Muscle of leg (tissue), 11 donors: ENCODE measurements around the gene SLC4A5. TPM values are rescaled to one million over a fixed set of nuclear protein-coding genes. Genes with fewer than 3 reads are reported as not detected.
A peak's percentile ranks its signal among the peaks of the same experiment; 100 is the strongest.

Source experiments
- DNase-seq: peaks from one replicate; pipeline ENCODE4 v3.0.0; 2013
- H3K27ac ChIP-seq: one replicate; pipeline ENCODE4 v1.5.1; 2013; ENCODE audit warnings: mild to moderate bottlenecking, low read length, control low read depth
- H3K27me3 ChIP-seq: one replicate; pipeline ENCODE4 v1.6.1; 2013; ENCODE audit warnings: low read length; ENCODE audit not compliant: control insufficient read depth, insufficient read depth
- H3K36me3 ChIP-seq: one replicate; pipeline ENCODE4 v1.6.1; 2013; ENCODE audit warnings: low read length; ENCODE audit not compliant: control insufficient read depth, insufficient read depth
- H3K4me1 ChIP-seq: one replicate; pipeline ENCODE4 v1.6.1; 2013; ENCODE audit warnings: low read length; ENCODE audit not compliant: control insufficient read depth, insufficient read depth
- H3K4me3 ChIP-seq: one replicate; pipeline ENCODE4 v1.5.1; 2013; ENCODE audit warnings: low read length, control low read depth
- H3K9me3 ChIP-seq: replicated peaks from 2 replicates; pipeline ENCODE4 v1.6.1; 2013; ENCODE audit warnings: low read depth, low read length; ENCODE audit not compliant: control insufficient read depth
- WGBS: methylation state at CpG from one replicate; pipeline ENCODE4 v1.1.5; 2013; ENCODE audit warnings: missing lambda C conversion rate; ENCODE audit not compliant: insufficient coverage; 5-methylcytosine and 5-hydroxymethylcytosine counted together
- polyA plus RNA-seq, 8 donors: library from polyadenylated mRNA; unstranded; fragments of 120-200 nt; gene quantifications; one replicate each; pipeline versions ENCODE4 v1.2.1 to v1.2.3, GENCODE V29; 2013; ENCODE audit warnings: inconsistent platforms in 1 of 8, low replicate concordance in 1 of 8; ENCODE audit not compliant: insufficient read length in 8 of 8, insufficient read depth in 1 of 8
- total RNA-seq: library from RNA; stranded (reverse); fragments of 120-200 nt; gene quantifications from one replicate; pipeline ENCODE4 v1.2.4, GENCODE V29; 2013

The SLC4A5 gene
- total and polyA plus RNA-seq, 9 donors = 1.2 to 2.2 (median 1.6) TPM

DNA sequence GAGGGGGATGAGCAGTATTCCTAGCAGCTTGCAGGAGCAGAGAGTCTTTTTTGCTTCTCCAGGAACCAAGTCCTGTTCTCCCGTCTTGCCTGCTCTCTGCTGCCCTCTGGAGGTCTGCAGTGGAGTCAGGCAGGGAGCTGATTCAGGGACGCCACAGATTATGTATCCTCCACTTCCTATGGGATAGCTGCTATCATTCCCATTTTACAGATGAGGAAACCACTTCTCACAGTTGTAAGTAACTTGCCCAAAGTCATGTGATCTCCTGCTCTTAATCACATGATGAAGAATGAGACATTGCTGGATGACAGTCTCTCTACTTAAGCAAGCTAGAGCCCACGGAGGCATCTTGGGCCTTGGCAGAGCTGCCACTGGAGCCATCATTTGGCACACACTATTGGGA is 8.3 kb downstream of the SLC4A5 start:
- Histone ChIP-seq H3K9me3 (no peaks in the 10 kb centered on the region), H3K4me3 (no peak overlapping the region), H3K4me1 (no peaks in the 10 kb centered on the region), H3K27me3 (no peaks in the 10 kb centered on the region), H3K36me3 (peaks cover 16% of the 10 kb centered on the region), H3K27ac (no peak overlapping the region)
- 0% methylated on average over 2 of the region's 3 CpGs for WGBS
- peak; percentile 84 for DNase-seq

DNA sequence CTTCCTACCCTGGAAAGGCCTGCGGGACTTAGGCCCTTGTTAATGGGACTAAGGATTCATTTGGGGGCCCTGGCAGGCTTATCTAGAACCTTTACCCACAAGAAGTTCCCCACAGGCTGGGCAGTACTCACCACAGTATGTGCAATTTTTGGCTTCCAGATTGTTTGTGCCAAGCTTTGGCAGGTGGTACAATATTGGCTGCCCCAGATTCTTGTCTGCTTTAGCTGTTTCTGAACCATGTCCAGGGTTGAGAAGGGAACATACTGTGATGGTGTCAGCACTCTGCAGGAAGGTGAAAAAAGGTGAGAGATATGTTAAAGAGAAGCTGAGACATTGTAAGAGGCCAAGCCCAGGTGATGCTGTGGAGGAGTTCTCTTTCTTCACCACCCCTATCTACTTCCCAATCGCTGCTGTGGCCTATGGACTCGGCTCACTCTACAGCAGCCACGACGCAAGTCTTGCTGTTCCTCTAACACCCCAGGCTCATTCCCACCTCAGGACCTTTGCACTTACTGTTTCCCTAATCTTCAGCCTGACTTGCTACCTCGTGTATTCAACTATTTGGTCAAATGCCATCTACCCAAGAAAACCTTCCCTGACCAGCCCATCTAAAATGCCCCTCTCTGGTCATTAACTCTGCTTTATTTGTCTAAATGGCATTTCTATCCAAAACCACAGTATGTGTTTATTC is 9.2 kb downstream of the SLC4A5 start:
- Histone ChIP-seq H3K9me3 (no peaks in the 10 kb centered on the region), H3K27me3 (no peaks in the 10 kb centered on the region), H3K4me3 (no peak overlapping the region), H3K36me3 (peaks cover 16% of the 10 kb centered on the region), H3K4me1 (no peaks in the 10 kb centered on the region), H3K27ac (no peak overlapping the region)
- DNase-seq = no peak
- 94% methylated on average over 5 of the region's 6 CpGs for WGBS

DNA sequence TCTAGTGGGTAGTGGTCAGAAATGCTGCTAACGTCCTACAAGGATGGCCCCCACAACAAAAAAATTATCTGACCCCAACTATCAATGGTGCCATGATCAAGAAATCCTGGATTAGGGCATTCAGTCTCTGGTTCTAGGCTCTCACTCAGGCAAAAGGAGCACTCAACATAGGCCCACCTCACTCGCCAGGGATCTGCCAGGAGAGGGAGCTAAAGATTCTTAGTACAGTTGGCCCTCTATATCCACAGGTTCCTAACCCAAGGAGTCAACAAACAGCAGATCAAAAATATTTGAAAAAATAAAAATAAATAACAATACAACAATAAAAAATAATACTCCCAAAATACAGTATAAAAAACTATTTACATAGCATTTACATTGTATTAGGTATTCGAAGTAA is 10.0 kb downstream of the SLC4A5 start:
- no peaks in the 10 kb centered on the region for H3K4me1 ChIP-seq
- no peak overlapping the region for H3K27ac ChIP-seq
- no peaks in the 10 kb centered on the region for H3K9me3 ChIP-seq
- H3K27me3 ChIP-seq = no peaks in the 10 kb centered on the region
- H3K4me3 ChIP-seq = no peak overlapping the region
- H3K36me3 ChIP-seq = peaks cover 16% of the 10 kb centered on the region
- WGBS = no CpG with 5 or more reads among the region's 3 CpGs
- peak; percentile 24 for DNase-seq

DNA sequence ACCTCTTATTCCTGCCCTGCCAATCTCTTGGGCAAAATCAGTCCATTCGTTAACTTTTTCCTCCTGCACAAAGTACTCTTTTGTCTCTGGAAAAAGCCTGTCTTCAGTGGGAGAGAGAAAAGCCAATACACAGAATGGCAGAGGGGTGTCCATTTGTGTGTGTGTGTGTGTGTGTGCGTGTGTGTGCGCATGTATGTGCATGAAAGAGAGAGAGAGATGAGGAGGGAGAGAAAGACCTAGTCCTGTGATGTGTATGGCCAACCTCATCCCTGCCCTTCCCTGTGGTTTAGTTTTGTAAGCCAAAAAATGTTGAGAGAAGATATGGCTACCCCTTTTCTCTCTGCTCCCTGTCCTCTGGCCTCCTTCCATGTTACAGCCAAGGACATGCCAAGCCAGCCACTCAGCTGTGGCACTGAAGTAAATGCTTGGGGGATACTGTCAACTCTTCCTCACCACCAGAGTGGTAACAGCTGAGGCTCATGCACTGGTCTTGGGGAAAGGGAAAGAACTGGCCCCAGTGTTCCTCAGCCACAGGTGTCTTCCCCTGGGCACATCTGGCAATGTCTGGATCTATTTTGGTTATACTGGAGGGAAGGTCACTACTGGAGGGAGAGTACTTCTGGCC is 10.6 kb downstream of the SLC4A5 start:
- WGBS = 100% methylated on average over 2 of the region's 3 CpGs
- Histone ChIP-seq H3K36me3 (peaks cover 16% of the 10 kb centered on the region), H3K27me3 (no peaks in the 10 kb centered on the region), H3K27ac (no peak overlapping the region), H3K9me3 (no peaks in the 10 kb centered on the region), H3K4me3 (no peak overlapping the region), H3K4me1 (no peaks in the 10 kb centered on the region)
- DNase-seq = no peak

DNA sequence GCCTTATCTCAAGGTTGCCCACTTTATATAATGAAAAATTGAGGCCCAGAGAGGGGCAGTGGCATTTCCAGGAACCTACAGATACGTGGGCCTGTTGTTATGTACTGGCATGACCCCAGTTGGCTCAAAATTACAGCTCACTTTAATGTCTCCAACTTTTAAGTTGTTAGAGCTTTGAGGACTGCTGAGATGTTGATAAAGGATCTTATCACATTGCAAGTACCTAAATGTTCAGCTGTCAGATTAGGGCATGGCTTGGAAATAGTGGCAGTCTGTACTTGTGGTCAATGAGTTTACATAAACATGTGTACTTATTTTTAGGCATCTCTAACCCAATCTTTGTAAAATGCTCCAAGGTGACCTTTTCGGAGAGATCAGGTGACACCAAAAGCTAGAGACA is 14.6 kb downstream of the SLC4A5 start:
- H3K27me3 ChIP-seq = no peaks in the 10 kb centered on the region
- H3K9me3 ChIP-seq = no peaks in the 10 kb centered on the region
- H3K27ac ChIP-seq = no peak overlapping the region
- WGBS = 83% methylated on average over 1 of the region's 2 CpGs
- DNase-seq = no peak
- H3K4me1 ChIP-seq = no peaks in the 10 kb centered on the region
- H3K4me3 ChIP-seq = no peak overlapping the region
- peaks cover 15% of the 10 kb centered on the region for H3K36me3 ChIP-seq

DNA sequence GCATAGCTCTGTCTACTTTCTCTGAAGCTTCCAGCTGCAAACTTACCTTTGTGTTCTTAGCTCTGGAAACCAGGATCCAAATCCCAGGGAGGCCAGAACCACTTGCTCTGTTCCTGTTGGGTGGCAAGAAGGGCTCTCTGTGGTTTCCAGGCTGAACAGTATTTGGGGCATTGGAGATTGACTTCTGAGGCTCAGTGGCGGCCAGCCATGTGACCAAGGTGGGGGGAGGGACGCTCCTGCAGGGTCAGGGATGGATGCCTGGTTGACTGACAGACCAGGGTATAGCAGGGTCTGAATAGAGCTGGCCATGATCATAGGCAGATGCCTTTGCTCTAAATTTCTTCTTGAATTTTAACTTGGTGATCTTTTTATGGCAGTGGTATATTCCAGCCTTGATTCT is 15.1 kb downstream of the SLC4A5 start:
- Histone ChIP-seq H3K27me3 (no peaks in the 10 kb centered on the region), H3K4me3 (no peak overlapping the region), H3K27ac (no peak overlapping the region), H3K4me1 (no peaks in the 10 kb centered on the region), H3K9me3 (no peaks in the 10 kb centered on the region), H3K36me3 (peaks cover 13% of the 10 kb centered on the region)
- DNase-seq = no peak
- 50% methylated on average over 2 of the region's 2 CpGs for WGBS

DNA sequence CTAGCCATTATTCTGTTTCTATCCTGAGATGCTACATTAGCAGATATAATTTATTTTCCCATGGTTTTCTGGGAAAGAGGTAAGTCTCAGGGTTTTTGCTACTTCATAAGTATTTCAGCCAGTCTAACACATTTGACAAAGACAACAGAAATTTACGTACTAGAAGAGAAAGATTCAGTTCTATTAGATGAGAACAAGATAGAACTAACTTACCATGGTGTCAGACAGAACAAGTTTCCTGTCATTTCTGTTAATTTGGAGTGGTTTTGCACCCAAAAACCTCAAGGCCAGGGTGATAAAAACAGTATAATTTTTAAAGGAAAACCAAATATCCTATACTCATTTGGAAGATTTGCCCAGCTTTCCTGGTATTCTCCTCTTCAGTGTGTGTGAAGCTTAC is 15.6 kb downstream of the SLC4A5 start:
- no CpG with 5 or more reads among the region's 1 CpG for WGBS
- Histone ChIP-seq H3K27me3 (no peaks in the 10 kb centered on the region), H3K27ac (no peak overlapping the region), H3K4me1 (no peaks in the 10 kb centered on the region), H3K9me3 (no peaks in the 10 kb centered on the region), H3K4me3 (no peak overlapping the region), H3K36me3 (peaks cover 8% of the 10 kb centered on the region)
- no peak for DNase-seq

DNA sequence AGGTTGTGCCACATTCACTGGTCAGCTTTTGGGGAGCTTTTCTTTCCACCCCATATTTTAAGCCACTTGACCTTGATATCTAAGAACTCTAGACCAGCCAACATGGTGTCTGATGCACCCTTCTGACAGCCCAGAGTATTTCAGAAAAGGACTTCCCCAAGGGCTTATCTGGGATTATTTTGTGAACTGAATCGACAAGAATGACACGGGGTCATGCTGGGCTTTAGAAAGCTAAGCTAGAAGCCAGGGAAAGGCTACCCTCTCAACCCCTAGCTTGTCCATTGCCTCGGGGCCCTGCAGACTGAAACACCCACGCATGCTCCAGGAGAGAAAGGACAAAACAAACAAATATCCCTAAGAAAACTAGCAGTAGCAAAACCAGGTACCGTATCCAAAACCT is 16.0 kb downstream of the SLC4A5 start:
- Histone ChIP-seq H3K4me1 (no peaks in the 10 kb centered on the region), H3K4me3 (no peak overlapping the region), H3K27me3 (no peaks in the 10 kb centered on the region), H3K27ac (no peak overlapping the region), H3K36me3 (peaks cover 6% of the 10 kb centered on the region), H3K9me3 (no peaks in the 10 kb centered on the region)
- WGBS = no CpG with 5 or more reads among the region's 5 CpGs
- DNase-seq = no peak

DNA sequence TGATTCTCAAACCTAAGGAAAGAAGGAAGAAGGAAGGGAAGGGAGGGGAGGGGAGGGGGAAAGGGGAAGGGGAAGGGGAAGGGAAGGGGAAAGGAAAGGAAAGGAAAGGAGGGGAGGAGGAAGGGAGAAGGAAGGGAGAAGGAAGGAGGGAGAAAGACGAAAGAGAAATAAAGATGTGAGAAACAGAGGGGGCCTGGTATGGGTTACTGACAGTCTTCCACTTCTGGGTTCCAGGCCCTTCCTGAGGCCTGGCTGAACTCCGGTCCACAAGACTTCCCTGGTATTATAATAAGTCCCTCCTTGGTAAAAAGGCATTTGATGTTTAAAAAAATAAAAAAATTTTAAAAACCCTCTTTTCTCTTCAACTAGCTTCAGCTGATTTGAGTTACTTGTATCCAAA is 17.4 kb downstream of the SLC4A5 start:
- Histone ChIP-seq H3K4me3 (no peak overlapping the region), H3K27ac (no peak overlapping the region), H3K36me3 (peaks cover 4% of the 10 kb centered on the region), H3K9me3 (no peaks in the 10 kb centered on the region), H3K4me1 (no peaks in the 10 kb centered on the region), H3K27me3 (no peaks in the 10 kb centered on the region)
- WGBS = no CpG with 5 or more reads among the region's 2 CpGs
- no peak for DNase-seq

DNA sequence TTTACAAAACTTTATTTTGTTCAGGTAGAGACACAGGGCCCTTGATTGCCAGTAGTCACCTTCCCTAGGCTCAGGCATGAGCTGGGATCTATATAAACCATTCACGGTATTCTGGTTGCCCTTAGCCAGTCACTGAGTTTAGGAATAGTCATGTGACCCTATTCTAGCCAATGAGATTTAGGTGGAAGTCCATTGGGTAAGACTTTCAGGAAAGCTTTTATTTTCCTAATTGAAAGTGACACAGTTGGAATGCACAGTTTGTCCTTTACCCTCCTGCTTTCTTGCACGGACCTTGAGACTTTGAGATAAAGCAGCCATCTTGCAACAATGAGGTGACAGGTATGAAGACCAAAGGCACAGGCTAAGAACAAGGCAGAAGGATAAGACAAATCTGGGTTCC is 21.5 kb downstream of the SLC4A5 start:
- WGBS = 93% methylated on average over 2 of the region's 2 CpGs
- Histone ChIP-seq H3K27me3 (no peaks in the 10 kb centered on the region), H3K4me1 (no peaks in the 10 kb centered on the region), H3K36me3 (no peaks in the 10 kb centered on the region), H3K27ac (no peak overlapping the region), H3K4me3 (no peak overlapping the region), H3K9me3 (no peaks in the 10 kb centered on the region)
- no peak for DNase-seq

DNA sequence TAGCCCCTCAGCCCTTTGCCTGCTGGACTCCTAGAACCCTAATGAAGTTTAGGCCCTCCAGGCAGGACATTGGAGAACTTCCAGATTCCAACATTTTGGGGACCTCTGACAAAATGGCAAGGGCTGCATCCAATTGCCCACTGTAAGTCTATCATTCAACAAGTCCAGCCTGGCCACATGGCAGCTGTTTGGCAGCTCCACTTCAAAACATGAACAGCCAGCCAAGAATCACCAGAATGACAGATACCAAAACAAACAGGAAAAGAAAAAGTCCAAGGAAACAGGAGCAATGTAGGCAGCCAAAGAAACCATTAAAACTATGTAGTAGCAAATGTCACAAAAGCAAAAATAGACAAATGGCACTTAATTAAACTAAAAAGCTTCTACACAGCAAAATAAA is 25.5 kb downstream of the SLC4A5 start:
- H3K27ac ChIP-seq = no peak overlapping the region
- H3K36me3 ChIP-seq = peaks cover 5% of the 10 kb centered on the region
- DNase-seq = no peak
- no peaks in the 10 kb centered on the region for H3K27me3 ChIP-seq
- no peaks in the 10 kb centered on the region for H3K4me1 ChIP-seq
- H3K9me3 ChIP-seq = no peaks in the 10 kb centered on the region
- H3K4me3 ChIP-seq = no peak overlapping the region
